ENCODE data around the gene TULP3.

TULP3 gene

GRCh38 chr12:2960390-2960956 is 69.8 kb downstream of the TULP3 start:
- FAIRE-seq (no peak), DNase-seq (ENCODE audit: insufficient read length) (no peak)
- TF ChIP-seq POLR2AphosphoS5 (IDR thresholded peaks at IDR 0.05; ENCODE audit: low read depth, low read length): no peak
- no peak for TF ChIP-seq TAF1 (IDR thresholded peaks at IDR 0.05; ENCODE audit: borderline replicate concordance, low read depth, low read length)
- no peak for TF ChIP-seq POLR2A (IDR thresholded peaks at IDR 0.05; ENCODE audit: low read depth, low read length)

GRCh38 chr12:2960996-2961616 is 70.4 kb downstream of the TULP3 start:
- no peak for DNase-seq (ENCODE audit: insufficient read length)
- no peak for FAIRE-seq
- TF ChIP-seq TAF1 (IDR thresholded peaks at IDR 0.05; ENCODE audit: borderline replicate concordance, low read depth, low read length): no peak
- no peak for TF ChIP-seq POLR2A (IDR thresholded peaks at IDR 0.05; ENCODE audit: low read depth, low read length)

- TF ChIP-seq POLR2AphosphoS5 (IDR thresholded peaks at IDR 0.05; ENCODE audit: low read depth, low read length) (no peak), POLR2A (IDR thresholded peaks at IDR 0.05; ENCODE audit: low read depth, low read length) (no peak), TAF1 (IDR thresholded peaks at IDR 0.05; ENCODE audit: borderline replicate concordance, low read depth, low read length) (no peak)
- no peak for DNase-seq (ENCODE audit: insufficient read length)
- FAIRE-seq: no peak
Measured at GRCh38 chr12:2961705-2962104, 71.0 kb downstream of the TULP3 start.

GRCh38 chr12:2963154-2963759 is 72.6 kb downstream of the TULP3 start:
- TF ChIP-seq TAF1 (IDR thresholded peaks at IDR 0.05; ENCODE audit: borderline replicate concordance, low read depth, low read length) (no peak), POLR2AphosphoS5 (IDR thresholded peaks at IDR 0.05; ENCODE audit: low read depth, low read length) (no peak), POLR2A (IDR thresholded peaks at IDR 0.05; ENCODE audit: low read depth, low read length) (no peak)
- DNase-seq (ENCODE audit: insufficient read length): no peak
- FAIRE-seq: no peak

- TF ChIP-seq POLR2A (IDR thresholded peaks at IDR 0.05; ENCODE audit: low read depth, low read length) (no peak), POLR2AphosphoS5 (IDR thresholded peaks at IDR 0.05; ENCODE audit: low read depth, low read length) (no peak), TAF1 (IDR thresholded peaks at IDR 0.05; ENCODE audit: borderline replicate concordance, low read depth, low read length) (no peak)
- DNase-seq (ENCODE audit: insufficient read length): no peak
- FAIRE-seq: no peak
Measured at GRCh38 chr12:2963760-2964292, 73.1 kb downstream of the TULP3 start.

- DNase-seq (ENCODE audit: insufficient read length): no peak
- no peak for TF ChIP-seq POLR2A (IDR thresholded peaks at IDR 0.05; ENCODE audit: low read depth, low read length)
- no peak for TF ChIP-seq POLR2AphosphoS5 (IDR thresholded peaks at IDR 0.05; ENCODE audit: low read depth, low read length)
- TF ChIP-seq TAF1 (IDR thresholded peaks at IDR 0.05; ENCODE audit: borderline replicate concordance, low read depth, low read length): no peak
- FAIRE-seq: no peak
Measured at GRCh38 chr12:2967651-2968050, 77.0 kb downstream of the TULP3 start.

- DNase-seq (ENCODE audit: insufficient read length) (no peak), FAIRE-seq (no peak)
- TF ChIP-seq TAF1 (IDR thresholded peaks at IDR 0.05; ENCODE audit: borderline replicate concordance, low read depth, low read length) (no peak), POLR2AphosphoS5 (IDR thresholded peaks at IDR 0.05; ENCODE audit: low read depth, low read length) (no peak), POLR2A (IDR thresholded peaks at IDR 0.05; ENCODE audit: low read depth, low read length) (no peak)
Measured at GRCh38 chr12:2970744-2971143, 80.1 kb downstream of the TULP3 start.

- TF ChIP-seq POLR2A (IDR thresholded peaks at IDR 0.05; ENCODE audit: low read depth, low read length) (no peak), TAF1 (IDR thresholded peaks at IDR 0.05; ENCODE audit: borderline replicate concordance, low read depth, low read length) (no peak), POLR2AphosphoS5 (IDR thresholded peaks at IDR 0.05; ENCODE audit: low read depth, low read length) (no peak)
- FAIRE-seq: no peak
Measured at GRCh38 chr12:2973566-2973965, 82.9 kb downstream of the TULP3 start.

GRCh38 chr12:2974560-2974971 is 83.9 kb downstream of the TULP3 start:
- DNase-seq (ENCODE audit: insufficient read length) (no peak), FAIRE-seq (no peak)
- TF ChIP-seq POLR2A (IDR thresholded peaks at IDR 0.05; ENCODE audit: low read depth, low read length) (no peak), TAF1 (IDR thresholded peaks at IDR 0.05; ENCODE audit: borderline replicate concordance, low read depth, low read length) (no peak), POLR2AphosphoS5 (IDR thresholded peaks at IDR 0.05; ENCODE audit: low read depth, low read length) (no peak)

More at GRCh38 chr12:2973566-2973965, 82.9 kb downstream of the TULP3 start:
- no peak for DNase-seq (ENCODE audit: insufficient read length)

GRCh38 chr12:2976581-2976996 is 85.9 kb downstream of the TULP3 start:
- TF ChIP-seq TAF1 (IDR thresholded peaks at IDR 0.05; ENCODE audit: borderline replicate concordance, low read depth, low read length): no peak
- TF ChIP-seq POLR2A (IDR thresholded peaks at IDR 0.05; ENCODE audit: low read depth, low read length): no peak
- no peak for TF ChIP-seq POLR2AphosphoS5 (IDR thresholded peaks at IDR 0.05; ENCODE audit: low read depth, low read length)
- DNase-seq (ENCODE audit: insufficient read length) (no peak), FAIRE-seq (no peak)

GRCh38 chr12:2977776-2978175 is 87.1 kb downstream of the TULP3 start:
- DNase-seq (ENCODE audit: insufficient read length) (no peak), FAIRE-seq (no peak)
- TF ChIP-seq POLR2AphosphoS5 (IDR thresholded peaks at IDR 0.05; ENCODE audit: low read depth, low read length) (no peak), TAF1 (IDR thresholded peaks at IDR 0.05; ENCODE audit: borderline replicate concordance, low read depth, low read length) (no peak), POLR2A (IDR thresholded peaks at IDR 0.05; ENCODE audit: low read depth, low read length) (no peak)

GRCh38 chr12:2979806-2980205 is 89.1 kb downstream of the TULP3 start:
- FAIRE-seq: no peak
- no peak for TF ChIP-seq POLR2AphosphoS5 (IDR thresholded peaks at IDR 0.05; ENCODE audit: low read depth, low read length)
- no peak for TF ChIP-seq POLR2A (IDR thresholded peaks at IDR 0.05; ENCODE audit: low read depth, low read length)
- TF ChIP-seq TAF1 (IDR thresholded peaks at IDR 0.05; ENCODE audit: borderline replicate concordance, low read depth, low read length): no peak
- no peak for DNase-seq (ENCODE audit: insufficient read length)
